ENCODE data around the gene BMPR1B.

DNA sequence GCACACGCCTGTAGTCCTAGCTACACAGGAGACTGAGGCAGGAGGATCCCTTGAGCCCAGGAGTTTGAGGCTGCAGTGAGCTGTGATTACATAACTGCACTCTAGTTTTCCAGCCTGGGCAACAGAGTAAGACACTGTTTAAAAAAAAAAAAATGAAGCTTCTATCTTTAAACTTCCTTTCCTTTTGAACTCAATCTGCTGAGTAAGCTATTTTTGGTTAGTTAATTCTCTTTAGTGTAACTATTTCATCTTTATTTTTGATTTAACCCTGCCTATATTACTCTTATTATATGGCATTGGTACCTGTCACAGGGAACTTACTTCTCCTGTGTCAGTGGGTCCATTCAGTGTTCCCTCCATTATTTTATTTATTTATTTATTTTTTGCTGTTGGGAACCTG lies 160.8 kb downstream of the BMPR1B start:
- TF ChIP-seq, protein P1, sequence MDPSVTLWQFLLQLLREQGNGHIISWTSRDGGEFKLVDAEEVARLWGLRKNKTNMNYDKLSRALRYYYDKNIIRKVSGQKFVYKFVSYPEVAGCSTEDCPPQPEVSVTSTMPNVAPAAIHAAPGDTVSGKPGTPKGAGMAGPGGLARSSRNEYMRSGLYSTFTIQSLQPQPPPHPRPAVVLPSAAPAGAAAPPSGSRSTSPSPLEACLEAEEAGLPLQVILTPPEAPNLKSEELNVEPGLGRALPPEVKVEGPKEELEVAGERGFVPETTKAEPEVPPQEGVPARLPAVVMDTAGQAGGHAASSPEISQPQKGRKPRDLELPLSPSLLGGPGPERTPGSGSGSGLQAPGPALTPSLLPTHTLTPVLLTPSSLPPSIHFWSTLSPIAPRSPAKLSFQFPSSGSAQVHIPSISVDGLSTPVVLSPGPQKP (CRISPR knock-in tag; IDR thresholded peaks at IDR 0.05), result no peak
- no peak for TF ChIP-seq BRCA1 (IDR thresholded peaks at IDR 0.05)
- TF ChIP-seq BRCA1 (CRISPR knock-in tag; IDR thresholded peaks at IDR 0.05), result no peak
- no peak for TF ChIP-seq POLR2A (conservative IDR thresholded peaks at IDR 0.05)
- no peak for TF ChIP-seq HDGF (IDR thresholded peaks at IDR 0.05)
- no peak for TF ChIP-seq CHD4 (IDR thresholded peaks at IDR 0.05; ENCODE audit: insufficient read depth, insufficient replicate concordance, low read depth, low read length, poor library complexity, severe bottlenecking)
